ENCODE measurements around the gene JAK1.

DNA sequence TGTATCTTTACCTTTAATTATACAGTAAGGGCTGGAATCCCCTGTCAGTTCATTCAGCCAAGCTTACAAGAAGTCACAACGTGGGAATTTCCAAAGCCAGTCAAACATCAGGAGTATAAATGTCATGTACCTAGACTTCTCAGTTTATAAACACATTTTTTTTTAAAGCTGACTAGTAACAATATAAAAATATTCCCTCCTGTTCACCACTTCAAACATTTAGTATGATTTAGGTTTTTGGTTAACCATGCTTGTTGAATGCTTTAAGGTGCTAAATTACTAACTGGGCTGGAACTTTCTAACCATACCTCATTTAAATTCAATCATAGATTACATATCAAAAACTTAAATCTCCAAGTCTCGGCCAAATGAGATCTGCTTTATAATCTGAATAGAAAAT is 44.0 kb downstream of the JAK1 start:
- no peak for TF ChIP-seq CTCF (IDR thresholded peaks at IDR 0.05; ENCODE audit: poor library complexity, severe bottlenecking)
- TF ChIP-seq MXI1 (conservative IDR thresholded peaks at IDR 0.05; ENCODE audit: poor library complexity, severe bottlenecking) = no peak
